Osteoblast (primary cell): ENCODE measurements around the gene TSFM. TPM values are rescaled to one million over a fixed set of nuclear protein-coding genes. Genes with fewer than 3 reads are reported as not detected.

Experiments
- DNase-seq: peaks from one replicate; pipeline ENCODE4 v3.0.0; 2011; ENCODE audit warnings: low spot score, mixed read lengths; ENCODE audit not compliant: insufficient read length; ENCODE audit errors: missing footprints
- H2AFZ ChIP-seq: 2 replicates; pipeline ENCODE4 v1.6.0; 2011; ENCODE audit warnings: mild to moderate bottlenecking, low read length
- H3K27ac ChIP-seq: 2 replicates; pipeline ENCODE4 v1.5.1; 2011; ENCODE audit warnings: mild to moderate bottlenecking, low read depth, low read length, moderate library complexity
- H3K27me3 ChIP-seq: 2 replicates; pipeline ENCODE4 v1.6.0; 2012; ENCODE audit warnings: mild to moderate bottlenecking, control low read depth, inconsistent platforms, low read length, moderate library complexity; ENCODE audit not compliant: insufficient read depth
- H3K36me3 ChIP-seq: 2 replicates; pipeline ENCODE4 v1.5.1; 2011; ENCODE audit warnings: mild to moderate bottlenecking, low read length, control low read depth, moderate library complexity; ENCODE audit not compliant: insufficient read depth
- H3K4me1 ChIP-seq: 2 replicates; pipeline ENCODE4 v1.5.1; 2011; ENCODE audit warnings: mild to moderate bottlenecking, low read length, control low read depth, moderate library complexity; ENCODE audit not compliant: insufficient read depth
- H3K4me2 ChIP-seq: 2 replicates; pipeline ENCODE4 v1.6.0; 2011; ENCODE audit warnings: mild to moderate bottlenecking, low read length; ENCODE audit not compliant: insufficient read depth
- H3K4me3 ChIP-seq: fragments of 200-600 bp; sonication (generic); 3 replicates; pipeline ENCODE4 v1.5.1; 2012; ENCODE audit warnings: mild to moderate bottlenecking, low read length, inconsistent platforms; ENCODE audit not compliant: insufficient read depth
- H3K79me2 ChIP-seq: 2 replicates; pipeline ENCODE4 v1.6.0; 2012; ENCODE audit warnings: mild to moderate bottlenecking, low read length, control low read depth, inconsistent platforms; ENCODE audit not compliant: insufficient read depth
- H3K9me3 ChIP-seq: 2 replicates; pipeline ENCODE4 v1.5.1; 2011; ENCODE audit warnings: low read depth, low read length, control low read depth
- H4K20me1 ChIP-seq: 2 replicates; pipeline ENCODE4 v1.6.0; 2012; ENCODE audit warnings: mild to moderate bottlenecking, low read length, control low read depth; ENCODE audit not compliant: insufficient read depth
- total RNA-seq: library from RNA; depleted of rRNA; stranded (reverse); fragments of >200 nt; gene quantifications from 2 replicates; pipeline ENCODE4 v1.2.3, GENCODE V29; 2012
- TF ChIP-seq, protein P1 (sequence below): IDR thresholded peaks from 2 replicates; pipeline ENCODE4 v1.5.1; 2011; ENCODE audit warnings: mild to moderate bottlenecking, low read depth, low read length, moderate library complexity; ENCODE audit errors: extremely low read depth

Gene TSFM
- total RNA-seq, 1 donor = 18.1 TPM

DNA sequence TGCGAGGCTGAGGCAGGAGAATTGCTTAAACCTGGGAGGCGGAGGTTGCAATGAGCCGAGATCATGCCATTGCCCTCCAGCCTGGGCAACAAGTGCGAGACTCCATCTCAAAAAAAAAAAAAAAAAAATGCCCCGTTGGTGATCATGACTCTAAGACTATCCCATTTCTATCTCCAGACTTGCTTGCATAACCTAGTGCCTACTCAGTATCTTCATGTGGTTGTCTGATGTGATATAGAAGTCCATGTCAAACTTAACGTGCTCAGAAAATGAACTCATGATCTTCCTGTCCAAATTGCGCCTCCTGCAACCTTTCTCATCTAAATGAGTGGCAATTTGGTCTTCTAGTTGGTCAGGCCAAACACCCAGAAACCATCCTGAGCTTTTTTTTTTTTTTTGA, 4.7 kb upstream of the TSFM start:
- TF ChIP-seq, protein P1, sequence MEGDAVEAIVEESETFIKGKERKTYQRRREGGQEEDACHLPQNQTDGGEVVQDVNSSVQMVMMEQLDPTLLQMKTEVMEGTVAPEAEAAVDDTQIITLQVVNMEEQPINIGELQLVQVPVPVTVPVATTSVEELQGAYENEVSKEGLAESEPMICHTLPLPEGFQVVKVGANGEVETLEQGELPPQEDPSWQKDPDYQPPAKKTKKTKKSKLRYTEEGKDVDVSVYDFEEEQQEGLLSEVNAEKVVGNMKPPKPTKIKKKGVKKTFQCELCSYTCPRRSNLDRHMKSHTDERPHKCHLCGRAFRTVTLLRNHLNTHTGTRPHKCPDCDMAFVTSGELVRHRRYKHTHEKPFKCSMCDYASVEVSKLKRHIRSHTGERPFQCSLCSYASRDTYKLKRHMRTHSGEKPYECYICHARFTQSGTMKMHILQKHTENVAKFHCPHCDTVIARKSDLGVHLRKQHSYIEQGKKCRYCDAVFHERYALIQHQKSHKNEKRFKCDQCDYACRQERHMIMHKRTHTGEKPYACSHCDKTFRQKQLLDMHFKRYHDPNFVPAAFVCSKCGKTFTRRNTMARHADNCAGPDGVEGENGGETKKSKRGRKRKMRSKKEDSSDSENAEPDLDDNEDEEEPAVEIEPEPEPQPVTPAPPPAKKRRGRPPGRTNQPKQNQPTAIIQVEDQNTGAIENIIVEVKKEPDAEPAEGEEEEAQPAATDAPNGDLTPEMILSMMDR = no peak
- H3K36me3 ChIP-seq = peaks cover 9% of the 10 kb centered on the region
- H3K4me3 ChIP-seq = no peak overlapping the region
- H3K27me3 ChIP-seq = no peaks in the 10 kb centered on the region
- no peak overlapping the region for H3K27ac ChIP-seq
- H3K9me3 ChIP-seq = no peaks in the 10 kb centered on the region
- DNase-seq = no peak
- no peaks in the 10 kb centered on the region for H4K20me1 ChIP-seq
- no peak overlapping the region for H2AFZ ChIP-seq
- no peak overlapping the region for H3K4me2 ChIP-seq
- peaks cover 13% of the 10 kb centered on the region for H3K4me1 ChIP-seq
- peaks cover 5% of the 10 kb centered on the region for H3K79me2 ChIP-seq

DNA sequence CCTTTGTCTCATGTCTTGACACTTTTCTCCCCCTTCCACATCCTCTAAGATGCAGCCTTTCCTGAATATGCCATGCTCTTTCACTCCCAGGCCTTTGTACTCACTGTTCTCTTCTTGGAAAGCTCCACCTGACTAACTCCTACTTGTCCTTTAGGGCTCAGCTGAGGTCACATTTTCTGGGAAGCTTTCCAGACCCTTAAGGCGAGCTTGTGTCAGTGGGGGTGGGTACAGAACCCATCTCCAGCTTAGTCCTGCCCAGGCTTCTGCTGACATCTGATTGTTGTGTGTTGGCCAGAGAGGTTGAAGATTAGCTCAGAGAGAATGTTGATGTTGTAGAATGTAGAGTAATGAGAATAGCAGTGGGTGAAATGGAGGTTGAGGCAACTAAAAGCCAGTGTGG, 2.9 kb upstream of the TSFM start:
- Histone ChIP-seq H3K4me1 (peaks cover 11% of the 10 kb centered on the region), H3K36me3 (peaks cover 14% of the 10 kb centered on the region), H3K9me3 (no peaks in the 10 kb centered on the region), H4K20me1 (no peaks in the 10 kb centered on the region), H3K4me3 (no peak overlapping the region), H2AFZ (no peak overlapping the region), H3K27me3 (no peaks in the 10 kb centered on the region), H3K27ac (no peak overlapping the region), H3K4me2 (no peak overlapping the region), H3K79me2 (peaks cover 19% of the 10 kb centered on the region)
- TF ChIP-seq, protein P1 = no peak
- DNase-seq = no peak

DNA sequence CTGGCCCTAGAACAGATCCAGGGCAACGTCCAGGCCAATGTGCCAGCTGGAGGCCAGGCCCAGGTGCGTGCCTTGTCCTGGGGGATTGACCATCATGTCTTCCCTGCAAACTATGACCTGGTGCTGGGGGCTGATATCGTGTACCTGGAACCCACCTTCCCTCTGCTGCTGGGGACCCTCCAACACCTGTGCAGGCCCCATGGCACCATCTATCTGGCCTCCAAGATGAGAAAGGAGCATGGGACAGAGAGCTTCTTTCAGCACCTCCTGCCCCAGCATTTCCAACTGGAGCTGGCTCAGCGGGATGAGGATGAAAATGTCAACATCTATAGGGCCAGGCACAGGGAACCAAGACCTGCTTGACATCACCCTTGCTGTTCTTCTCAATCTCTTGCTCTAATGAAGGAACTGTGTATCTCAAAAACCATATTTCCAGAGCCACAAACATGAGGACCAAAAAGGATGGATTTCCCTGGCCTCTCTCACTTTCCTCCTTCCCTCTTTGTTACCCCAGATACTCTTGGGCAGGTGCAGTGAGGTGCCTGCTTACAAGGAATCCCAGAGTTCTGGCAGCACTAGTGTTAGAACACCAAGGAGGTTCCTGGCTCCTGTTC, 2.2 kb upstream of the TSFM start:
- no peak for DNase-seq
- Histone ChIP-seq H4K20me1 (no peaks in the 10 kb centered on the region), H3K79me2 (peaks cover 21% of the 10 kb centered on the region), H3K9me3 (no peaks in the 10 kb centered on the region), H3K4me1 (peaks cover 11% of the 10 kb centered on the region), H3K27ac (no peak overlapping the region), H3K4me3 (no peak overlapping the region), H3K27me3 (no peaks in the 10 kb centered on the region), H2AFZ (no peak overlapping the region), H3K4me2 (no peak overlapping the region), H3K36me3 (peaks cover 18% of the 10 kb centered on the region)
- TF ChIP-seq, protein P1 = no peak

DNA sequence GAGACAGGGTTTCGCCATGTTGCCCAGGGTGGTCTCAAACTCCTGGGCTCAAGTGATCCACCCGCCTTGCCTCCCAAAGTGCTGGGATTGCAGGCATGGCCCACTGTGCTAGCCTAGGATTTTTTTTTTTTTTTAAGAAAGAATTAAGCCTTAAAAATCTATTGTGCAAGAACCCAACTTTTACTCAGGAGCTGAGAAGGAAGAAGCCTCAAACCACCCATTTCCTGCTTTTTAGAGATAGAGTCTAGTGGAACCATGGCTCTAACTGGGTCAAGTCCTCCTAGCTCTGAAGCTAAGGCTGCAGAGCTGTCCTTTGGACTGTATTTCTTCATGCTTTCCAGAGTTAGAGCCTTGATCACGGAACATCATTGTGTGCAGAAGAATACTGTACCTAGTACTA, 1.3 kb upstream of the TSFM start:
- TF ChIP-seq, protein P1 = no peak

More for the DNA sequence above, 1.3 kb upstream of the TSFM start:
- Histone ChIP-seq H4K20me1 (no peaks in the 10 kb centered on the region), H3K36me3 (peaks cover 27% of the 10 kb centered on the region), H3K27me3 (no peaks in the 10 kb centered on the region), H3K27ac (no peak overlapping the region), H2AFZ (no peak overlapping the region), H3K4me3 (no peak overlapping the region), H3K79me2 (peaks cover 24% of the 10 kb centered on the region), H3K9me3 (no peaks in the 10 kb centered on the region), H3K4me1 (peaks cover 11% of the 10 kb centered on the region), H3K4me2 (no peak overlapping the region)
- DNase-seq = no peak
